ENCODE data around the gene NUP62. TPM values are rescaled to one million over a fixed set of nuclear protein-coding genes. Genes with fewer than 3 reads are reported as not detected.

The NUP62 gene
- total and polyA plus RNA-seq, 2 of the 8 experiments (the other 6 are each of a cell fraction or from before 2014, with no cell fraction given) = 50.0 to 107 TPM

DNA sequence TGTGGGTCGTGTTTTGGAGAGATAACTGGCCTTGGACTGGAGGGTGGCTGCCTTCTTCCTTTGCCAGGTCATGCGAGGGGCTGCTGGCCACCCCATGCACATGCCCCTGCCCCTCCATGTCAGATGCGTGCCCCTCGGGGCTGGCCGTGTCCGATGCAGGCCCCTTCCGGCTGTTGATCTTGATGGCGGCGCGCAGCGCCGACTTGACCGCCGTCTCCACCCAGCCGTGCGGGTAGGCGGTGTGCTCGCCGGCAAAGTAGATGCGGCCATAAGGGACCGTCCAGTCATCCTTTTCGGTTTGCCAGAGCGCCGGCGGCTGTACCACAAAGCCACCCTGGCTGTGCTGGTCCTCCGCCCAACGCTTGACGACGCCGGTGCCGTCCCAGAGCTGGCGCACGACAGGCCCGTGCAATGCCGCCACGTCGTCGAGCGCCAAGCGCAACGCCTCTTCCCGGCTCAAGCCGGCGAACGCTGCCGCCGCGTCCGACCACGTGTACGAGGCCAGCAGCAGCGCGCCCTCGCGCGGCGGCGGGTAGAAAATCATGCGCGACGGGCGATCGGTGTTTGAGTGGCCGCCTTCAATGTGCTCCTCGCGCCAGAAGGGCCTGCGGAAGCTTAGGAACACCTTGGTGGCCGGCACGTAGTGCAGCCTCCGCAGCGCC is 39.5 kb downstream of the NUP62 start:
- Histone ChIP-seq H3K9me3 (ENCODE audit: insufficient read depth in 2 of 2, low read depth in 1 of 2, low read length in 1 of 2) (peaks cover 0 to 10% of the 10 kb centered on the region in 2 experiments; a peak in 3 of 4 replicates), H3K4me2 (ENCODE audit: insufficient read depth in 1 of 2, low read depth in 2 of 2, low read length in 2 of 2) (peak overlapping the region; percentile 65 to 95), H3K79me1 (ENCODE audit: low read depth, low read length) (no peaks in the 10 kb centered on the region), H3K18ac (ENCODE audit: extremely low read depth, low read length) (peak overlapping the region; percentile 90), H2BK15ac (ENCODE audit: low read length) (peak overlapping the region; percentile 95; the same call in 1 of the 2 replicates), H2BK5ac (ENCODE audit: low read depth, low read length) (peak overlapping the region; percentile 75; the same call in 1 of the 2 replicates), H3K23me2 (ENCODE audit: low read depth, low read length) (peaks cover 2% of the 10 kb centered on the region; the same call in 1 of the 2 replicates), H4K91ac (replicated peaks; ENCODE audit: insufficient read length, low read length) (peak overlapping the region; percentile 95), H3K27ac (ENCODE audit: low read depth, low read length) (no peak overlapping the region), H2AFZ (ENCODE audit: low read length) (no peak overlapping the region), H2BK12ac (ENCODE audit: low read depth, low read length) (no peak overlapping the region), H3K4me3 (ENCODE audit: extremely low read depth in 1 of 4, insufficient read depth in 2 of 4, low read depth in 3 of 4, low read length in 4 of 4) (peak overlapping the region; percentile 35 to 61 (median 42); a peak in 7 of 8 replicates), H3K79me2 (ENCODE audit: control insufficient read depth in 1 of 2, insufficient read depth in 2 of 2, low read length in 2 of 2) (no peaks in the 10 kb centered on the region), H2BK20ac (ENCODE audit: low read length) (no peak overlapping the region), H4K5ac (ENCODE audit: insufficient read length, low read depth, low read length) (peak overlapping the region; percentile 48), H3K9ac (replicated peaks in 1 of 4; ENCODE audit: extremely low read depth in 1 of 4, low read depth in 3 of 4, low read length in 3 of 4) (peak overlapping the region in 1 of 4 experiments; percentile 48; a peak in 3 of 7 replicates), H3K23ac (ENCODE audit: insufficient read length) (no peak overlapping the region), H3K27me3 (replicated peaks in 1 of 4; ENCODE audit: control insufficient read depth in 3 of 4, extremely low read depth in 1 of 4, insufficient read depth in 3 of 4, low read length in 3 of 4) (peaks cover 0 to 11% (median 6%) of the 10 kb centered on the region in 4 experiments; a peak in 4 of 7 replicates), H3K4ac (replicated peaks; ENCODE audit: insufficient read length, low read depth, low read length) (peak overlapping the region; percentile 69), H4K8ac (ENCODE audit: extremely low read depth, insufficient read depth, low read length) (peak overlapping the region; percentile 93; the same call in 1 of the 2 replicates), H4K20me1 (replicated peaks in 1 of 2; ENCODE audit: control insufficient read depth in 1 of 2, insufficient read depth in 2 of 2, low read length in 2 of 2) (peaks cover 0 to 5% of the 10 kb centered on the region in 2 experiments), H2BK120ac (replicated peaks; ENCODE audit: low read depth, low read length) (no peak overlapping the region), H2AK5ac (ENCODE audit: low read depth, low read length) (no peak overlapping the region), H3K14ac (ENCODE audit: insufficient read length) (no peak overlapping the region), H3K4me1 (replicated peaks in 1 of 4; ENCODE audit: control insufficient read depth in 3 of 4, insufficient read depth in 4 of 4, low read length in 3 of 4) (peaks cover 0 to 10% (median 8%) of the 10 kb centered on the region in 4 experiments; a peak in 5 of 7 replicates), H3K36me3 (ENCODE audit: control insufficient read depth in 2 of 4, insufficient read depth in 4 of 4, low read length in 3 of 4) (peaks cover 0 to 12% (median 1%) of the 10 kb centered on the region in 4 experiments; a peak in 5 of 8 replicates), H3K56ac (replicated peaks; ENCODE audit: insufficient read length, low read depth, low read length) (no peak overlapping the region)
- no peak for FAIRE-seq
- 41% methylated on average over 70 of the region's 71 CpGs; no CpG with 5 or more reads in 1 of the 2 experiments for WGBS, 2 experiments (ENCODE audit: extremely low coverage in 1 of 2, insufficient coverage in 1 of 2, insufficient read length in 1 of 2, insufficient replicate concordance in 2 of 2, low coverage in 1 of 2, low lambda C conversion rate in 2 of 2, missing lambda C conversion rate in 1 of 2)
- peak; percentile 88 to 94 for DNase-seq (ENCODE audit: low read depth in 1 of 2, low spot score in 2 of 2)
- ChIA-PET CTCF (ENCODE audit: partially characterized antibody) (interaction anchor here (1.0 to 1.6 kb wide), 11 partner anchors 10 to 39 kb away, joined by 3 to 9 read pairs (median 4); partner anchors contain the start of genes AKT1S1 and PTOV1), POLR2A (ENCODE audit: partially characterized antibody) (interaction anchor here (0.8 to 9.5 kb wide), 18 partner anchors 8 to 214 kb away, joined by 3 to 82 read pairs (median 6); partner anchors contain the start of genes AKT1S1, ATF5, NUP62 and TBC1D17)
- TF ChIP-seq, protein P1, sequence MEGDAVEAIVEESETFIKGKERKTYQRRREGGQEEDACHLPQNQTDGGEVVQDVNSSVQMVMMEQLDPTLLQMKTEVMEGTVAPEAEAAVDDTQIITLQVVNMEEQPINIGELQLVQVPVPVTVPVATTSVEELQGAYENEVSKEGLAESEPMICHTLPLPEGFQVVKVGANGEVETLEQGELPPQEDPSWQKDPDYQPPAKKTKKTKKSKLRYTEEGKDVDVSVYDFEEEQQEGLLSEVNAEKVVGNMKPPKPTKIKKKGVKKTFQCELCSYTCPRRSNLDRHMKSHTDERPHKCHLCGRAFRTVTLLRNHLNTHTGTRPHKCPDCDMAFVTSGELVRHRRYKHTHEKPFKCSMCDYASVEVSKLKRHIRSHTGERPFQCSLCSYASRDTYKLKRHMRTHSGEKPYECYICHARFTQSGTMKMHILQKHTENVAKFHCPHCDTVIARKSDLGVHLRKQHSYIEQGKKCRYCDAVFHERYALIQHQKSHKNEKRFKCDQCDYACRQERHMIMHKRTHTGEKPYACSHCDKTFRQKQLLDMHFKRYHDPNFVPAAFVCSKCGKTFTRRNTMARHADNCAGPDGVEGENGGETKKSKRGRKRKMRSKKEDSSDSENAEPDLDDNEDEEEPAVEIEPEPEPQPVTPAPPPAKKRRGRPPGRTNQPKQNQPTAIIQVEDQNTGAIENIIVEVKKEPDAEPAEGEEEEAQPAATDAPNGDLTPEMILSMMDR (IDR thresholded peaks at IDR 0.05; ENCODE audit: control extremely low read depth in 1 of 3, insufficient read depth in 1 of 3, low read depth in 1 of 3, low read length in 3 of 3) = peak; percentile 77 to 94 (median 87)
- TF ChIP-seq CHD2 (IDR thresholded peaks at IDR 0.05; ENCODE audit: low read length) (peak; percentile 70), BACH1 (IDR thresholded peaks at IDR 0.05; ENCODE audit: low read length) (peak; percentile 55; the same call in 1 of the 2 replicates), CBX8 (IDR thresholded peaks at IDR 0.05; ENCODE audit: borderline replicate concordance, low read depth, low read length) (no peak), TCF12 (IDR thresholded peaks at IDR 0.05; ENCODE audit: low read depth, low read length) (peak; percentile 85; the same call in 1 of the 2 replicates), CREB1 (IDR thresholded peaks at IDR 0.05) (peak; percentile 82), TEAD4 (IDR thresholded peaks at IDR 0.05; ENCODE audit: low read depth, low read length) (0 out of 2 replicates have a peak, but pooled peaks have one; percentile 40), TBP (IDR thresholded peaks at IDR 0.05; ENCODE audit: low read depth, low read length) (peak; percentile 37; the same call in 1 of the 2 replicates)
- TF ChIP-seq, protein P2, sequence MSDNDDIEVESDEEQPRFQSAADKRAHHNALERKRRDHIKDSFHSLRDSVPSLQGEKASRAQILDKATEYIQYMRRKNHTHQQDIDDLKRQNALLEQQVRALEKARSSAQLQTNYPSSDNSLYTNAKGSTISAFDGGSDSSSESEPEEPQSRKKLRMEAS (IDR thresholded peaks at IDR 0.05) = peak; percentile 100

Data from H1 (cell line).